HPDE6-E6E7 (cell line): ENCODE results near the gene TMOD1.
A peak's percentile ranks its signal among the peaks of the same experiment; 100 is the strongest.
"Not testable (repeated sequence)": the region's sequence is repeated elsewhere in the genome, so short reads cannot be mapped to it uniquely, and the experiment has no call there.

ENCODE experiments used
- DNase-seq: peaks from one replicate; pipeline ENCODE4 v3.0.0; 2011; ENCODE audit warnings: missing footprints; ENCODE audit errors: extremely low spot score

Gene TMOD1

DNA sequence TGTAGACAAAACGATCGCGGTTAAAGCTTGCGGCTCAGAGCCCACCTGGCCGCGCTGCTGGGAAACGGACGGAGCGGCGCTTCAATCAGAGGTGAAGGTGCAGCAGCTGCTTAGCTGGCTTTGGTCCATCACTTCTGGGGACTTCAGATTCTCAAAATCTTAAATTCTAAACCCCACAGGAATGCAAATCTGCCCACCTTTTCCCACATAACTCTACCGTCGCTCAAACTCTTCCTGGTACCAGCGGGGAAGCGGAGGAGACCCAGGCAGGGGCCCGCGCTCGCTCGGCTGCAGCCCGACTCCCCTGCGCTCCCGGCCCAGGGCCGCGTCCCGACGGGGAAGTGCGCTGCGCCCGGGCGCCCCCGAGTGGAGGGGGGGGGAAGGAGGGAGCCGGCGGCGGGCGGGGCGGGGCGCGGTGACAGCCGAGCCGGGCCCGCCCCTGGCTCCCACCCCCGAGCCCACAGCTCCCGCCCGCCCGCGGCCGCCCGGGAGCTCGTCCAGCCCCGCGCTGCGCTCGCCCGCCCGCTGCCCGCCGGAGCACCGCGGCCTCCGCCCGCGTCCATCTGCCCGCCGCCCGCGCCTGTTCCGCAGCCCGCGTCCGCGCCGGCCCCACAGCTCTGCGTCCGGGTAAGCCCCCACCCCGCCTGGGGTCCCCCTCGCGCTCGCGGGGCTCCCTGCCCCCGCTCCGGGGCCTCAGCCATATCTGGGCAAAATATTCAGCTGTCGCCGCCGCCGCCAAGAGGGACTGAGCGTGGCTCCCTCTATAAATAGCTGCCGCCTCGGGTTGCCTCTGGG, at the start of gene TMOD1:
TSS of gene TMOD1 (plus strand) at position 490 of the 795 bp plus-strand sequence. CDS start 22,523 bp downstream, outside the sequence.
- DNase-seq, result no peak

DNA sequence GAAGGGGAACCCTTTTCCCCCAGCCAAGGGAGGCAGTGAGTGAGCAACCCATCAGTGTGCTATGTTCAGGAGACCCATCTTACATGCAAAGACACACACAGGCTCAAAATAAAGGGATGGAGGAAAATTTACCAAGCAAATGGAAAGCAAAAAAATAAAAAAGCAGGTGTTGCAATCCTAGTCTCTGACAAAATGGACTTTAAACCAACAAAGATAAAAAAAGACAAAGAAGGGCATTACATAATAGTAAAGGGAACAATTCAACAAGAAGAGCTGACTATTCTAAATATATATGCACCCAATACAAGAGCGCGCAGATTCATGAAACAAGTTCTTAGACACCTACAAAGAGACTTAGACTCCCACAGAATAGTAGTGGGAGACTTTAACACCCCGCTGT, 47.9 kb upstream of the TMOD1 start:
- not testable (repeated sequence) for DNase-seq

DNA sequence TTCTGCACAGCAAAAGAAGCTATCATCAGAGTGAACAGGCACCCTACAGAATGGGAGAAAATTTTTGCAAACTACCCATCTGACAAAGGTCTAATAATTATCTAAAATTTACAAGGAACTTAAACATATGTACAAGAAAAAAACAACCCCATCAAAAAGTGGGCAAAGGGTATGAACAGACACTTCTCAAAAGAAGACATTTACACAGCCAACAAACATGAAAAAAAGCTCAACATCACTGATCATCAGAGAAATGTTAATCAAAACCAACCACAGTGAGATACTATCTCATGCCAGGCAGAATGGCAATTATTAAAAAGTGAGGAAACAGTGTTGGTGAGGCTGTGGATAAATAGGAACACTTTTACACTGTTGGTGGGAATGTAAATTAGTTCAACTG, 44.6 kb upstream of the TMOD1 start:
- DNase-seq, result not testable (repeated sequence)

DNA sequence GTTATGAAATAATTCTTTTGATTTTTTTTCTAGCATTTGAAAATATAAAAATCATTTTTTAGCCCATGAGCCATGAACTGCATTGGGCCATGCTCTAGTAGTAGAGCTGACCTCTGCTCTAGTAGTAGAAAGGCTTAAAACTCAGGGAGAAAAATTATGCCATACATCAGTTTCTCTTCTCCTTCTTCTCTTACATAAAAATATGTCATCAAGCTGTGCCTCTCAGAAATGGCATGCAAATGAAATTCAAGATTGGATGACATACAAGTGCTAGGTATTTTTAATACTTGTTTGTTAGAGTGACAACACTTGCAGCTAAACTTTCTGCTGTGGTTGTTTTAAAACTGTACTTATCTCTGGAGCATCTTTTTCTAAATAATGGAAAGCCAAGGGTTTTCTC, 42.1 kb upstream of the TMOD1 start:
- DNase-seq, result no peak

DNA sequence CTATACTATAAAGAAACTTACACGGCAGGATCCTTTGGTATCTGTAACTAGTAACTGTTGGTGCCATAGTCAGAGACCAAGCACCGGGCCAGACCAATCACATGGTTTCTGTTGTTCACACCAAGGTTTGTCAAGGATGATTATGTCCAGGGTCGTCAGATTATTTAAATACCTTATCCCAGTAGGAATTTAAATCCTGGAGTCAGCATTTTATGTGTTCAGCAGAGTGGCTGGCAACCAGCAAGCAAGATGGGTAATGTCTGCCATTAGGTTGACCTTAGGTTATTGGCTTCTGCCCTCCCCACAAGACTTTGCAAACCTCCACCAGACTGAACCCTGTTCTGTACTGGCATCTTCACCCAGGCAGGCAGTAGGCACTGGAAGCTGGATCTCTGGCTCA, 39.3 kb upstream of the TMOD1 start:
- DNase-seq, result no peak

DNA sequence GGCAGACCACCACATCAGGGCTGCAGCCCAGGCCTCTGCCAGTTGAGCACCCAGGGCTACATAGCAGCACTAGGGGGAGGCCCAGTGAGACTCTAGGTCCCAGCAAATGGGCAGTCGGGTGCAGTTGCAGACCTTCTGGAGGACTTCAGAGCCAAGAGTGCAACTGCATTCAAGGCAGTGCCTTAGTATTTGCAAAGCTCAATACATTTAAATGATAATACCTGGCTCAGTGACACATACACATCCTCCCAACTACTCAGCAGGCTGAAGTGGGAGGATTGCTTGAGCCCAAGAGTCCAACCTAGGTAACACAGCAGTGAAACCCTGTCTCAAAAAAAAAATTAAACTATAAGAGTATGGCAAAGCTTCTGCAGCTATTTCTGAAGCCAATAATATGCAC, 38.6 kb upstream of the TMOD1 start:
- no peak for DNase-seq

DNA sequence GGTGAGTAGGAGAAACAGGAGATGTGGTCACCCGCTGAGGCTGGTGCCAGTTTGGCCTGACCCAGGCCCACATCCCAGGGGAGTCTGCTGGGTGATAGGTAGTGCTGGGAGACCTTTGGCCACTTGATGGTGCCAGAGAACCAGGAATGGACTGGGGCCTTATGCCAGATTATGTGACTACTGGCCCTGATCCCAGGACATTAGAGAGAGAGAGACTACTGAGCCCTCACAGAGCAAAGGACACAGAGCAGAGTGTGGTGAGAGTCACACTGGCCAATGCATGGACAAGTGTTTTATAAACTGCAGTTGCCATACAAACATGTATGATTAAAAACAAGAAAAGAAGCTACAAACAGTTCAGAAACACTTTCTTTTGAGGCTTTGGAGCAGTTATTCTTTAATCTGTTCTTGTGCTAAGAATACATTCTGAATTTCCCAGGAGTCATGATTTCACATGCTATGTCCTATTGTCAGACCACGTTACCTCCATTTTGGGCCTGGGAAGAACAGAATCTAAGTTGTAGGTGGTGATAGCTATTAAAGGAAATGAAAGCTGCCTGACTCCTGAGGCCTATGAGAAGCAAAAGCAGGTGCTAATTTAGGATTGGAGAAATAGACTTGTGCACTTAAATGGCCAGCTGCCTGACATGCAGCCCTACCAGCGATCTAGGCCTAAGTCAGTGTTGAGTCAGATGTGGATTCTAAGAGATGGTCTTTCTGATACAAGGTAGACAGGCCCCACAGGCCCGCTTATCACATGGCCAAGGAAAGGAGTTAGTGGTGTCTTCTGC, 32.6 kb upstream of the TMOD1 start:
- DNase-seq, result peak; percentile 49

DNA sequence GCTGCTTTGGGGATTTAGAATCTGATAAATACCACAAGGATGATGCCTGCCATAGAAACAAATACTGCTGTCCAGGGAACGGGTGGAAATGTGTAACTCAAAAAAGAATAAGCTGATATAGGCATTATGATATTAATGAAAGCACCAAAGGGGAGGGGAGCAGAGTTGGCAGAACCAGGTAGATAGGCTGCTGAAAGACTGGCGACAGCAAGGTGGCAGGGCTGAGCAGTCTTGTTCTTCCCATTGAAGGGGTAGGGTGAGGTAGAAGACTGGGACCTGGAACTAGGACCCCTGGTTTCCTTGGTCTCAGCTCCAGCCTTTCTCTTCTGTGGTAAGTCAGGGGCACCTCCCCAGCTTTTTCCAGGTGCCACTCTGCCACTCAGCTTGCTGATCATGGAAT, 31.4 kb upstream of the TMOD1 start:
- DNase-seq, result no peak

DNA sequence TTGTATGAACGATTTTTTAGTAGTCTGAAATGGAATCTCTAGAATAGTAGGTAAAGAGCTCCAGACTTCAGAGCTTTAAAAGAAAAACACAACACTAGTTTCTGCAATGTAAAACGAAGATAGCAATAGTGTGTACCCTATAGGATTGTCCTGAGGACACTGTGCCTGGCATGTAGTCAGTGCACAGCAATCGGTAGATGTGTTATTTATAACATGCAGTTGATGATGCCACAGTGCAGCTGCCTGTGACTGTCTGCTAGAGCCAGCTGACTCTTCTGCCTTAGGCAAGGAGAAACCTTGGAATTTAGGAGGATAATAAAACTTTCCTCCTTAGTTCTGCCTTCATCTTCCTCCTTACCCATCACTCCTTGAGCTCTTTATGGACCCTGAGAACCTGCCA, 27.7 kb upstream of the TMOD1 start:
- DNase-seq, result no peak

DNA sequence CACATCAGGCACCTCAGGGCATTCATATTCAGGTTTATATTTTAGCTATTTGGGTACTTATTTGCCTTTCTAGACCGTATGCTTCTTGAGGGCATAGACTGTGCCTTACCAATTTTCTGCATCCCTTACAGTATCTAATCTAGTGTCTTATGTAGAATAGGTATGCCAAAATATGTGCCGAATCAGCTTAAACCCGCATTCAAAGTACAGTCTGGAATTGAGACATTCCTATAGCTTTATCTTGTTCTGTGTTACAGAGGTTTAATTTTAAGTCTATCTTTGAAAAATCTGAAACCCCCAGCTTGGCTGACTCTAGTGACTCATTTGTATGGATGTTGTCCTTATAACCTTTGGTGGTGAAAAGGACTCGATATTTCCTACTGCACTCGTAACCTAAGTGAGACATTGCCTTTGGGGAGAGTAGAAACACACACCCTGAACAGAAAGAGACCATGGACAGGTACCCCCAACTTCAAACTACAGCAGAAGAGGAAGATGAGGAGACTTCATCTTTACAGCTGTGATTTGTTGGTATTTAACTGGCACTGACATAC, 27.0 kb upstream of the TMOD1 start:
- DNase-seq, result no peak

DNA sequence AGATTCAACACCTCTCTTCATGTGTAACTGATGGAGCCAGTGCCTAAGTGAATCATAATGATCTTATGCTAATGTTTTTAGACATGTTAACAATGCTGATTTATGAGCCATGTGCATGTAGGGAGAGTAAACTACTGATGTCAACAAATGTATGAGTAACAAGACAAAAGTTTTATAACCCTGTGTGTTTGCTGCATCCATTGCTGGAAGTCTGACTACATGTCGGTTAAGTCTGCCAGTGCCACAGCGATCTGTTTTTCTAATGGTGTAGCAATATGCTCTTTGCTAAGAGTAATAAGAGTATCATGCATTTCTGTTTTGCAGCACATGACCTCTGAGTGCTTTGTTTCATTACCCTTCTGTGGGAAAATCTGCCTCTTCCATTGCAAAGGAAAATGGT, 26.4 kb upstream of the TMOD1 start:
- DNase-seq, result no peak

DNA sequence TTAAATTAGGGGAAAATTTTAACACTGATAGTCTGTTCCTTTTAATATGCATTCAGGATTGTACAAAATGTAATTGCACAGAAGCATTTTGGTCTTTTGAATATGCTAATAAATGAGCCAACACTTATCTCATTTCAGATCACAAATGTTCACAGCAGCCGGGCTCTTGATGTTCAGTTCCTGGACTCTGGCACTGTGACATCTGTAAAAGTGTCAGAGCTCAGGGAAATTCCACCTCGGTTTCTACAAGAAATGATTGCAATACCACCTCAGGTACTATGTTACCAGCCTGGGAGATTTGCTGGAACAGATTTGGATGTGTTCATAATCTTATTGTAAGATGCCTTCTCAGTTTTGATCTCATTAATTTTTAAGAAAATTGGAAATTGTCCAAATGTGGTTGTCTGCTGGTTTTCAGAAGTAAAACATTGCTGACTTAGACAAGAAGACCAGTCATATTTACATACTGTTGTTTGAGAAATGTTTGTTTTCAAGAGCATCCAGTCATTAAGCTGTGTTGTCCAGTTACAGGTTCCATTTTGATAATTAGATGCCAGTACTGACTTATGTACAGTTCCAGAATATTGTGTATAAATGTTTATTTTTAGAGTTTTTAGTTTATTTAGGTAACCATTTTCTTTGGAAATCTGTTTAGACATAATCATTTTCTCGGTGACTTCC, 23.0 kb upstream of the TMOD1 start:
- DNase-seq, result no peak

DNA sequence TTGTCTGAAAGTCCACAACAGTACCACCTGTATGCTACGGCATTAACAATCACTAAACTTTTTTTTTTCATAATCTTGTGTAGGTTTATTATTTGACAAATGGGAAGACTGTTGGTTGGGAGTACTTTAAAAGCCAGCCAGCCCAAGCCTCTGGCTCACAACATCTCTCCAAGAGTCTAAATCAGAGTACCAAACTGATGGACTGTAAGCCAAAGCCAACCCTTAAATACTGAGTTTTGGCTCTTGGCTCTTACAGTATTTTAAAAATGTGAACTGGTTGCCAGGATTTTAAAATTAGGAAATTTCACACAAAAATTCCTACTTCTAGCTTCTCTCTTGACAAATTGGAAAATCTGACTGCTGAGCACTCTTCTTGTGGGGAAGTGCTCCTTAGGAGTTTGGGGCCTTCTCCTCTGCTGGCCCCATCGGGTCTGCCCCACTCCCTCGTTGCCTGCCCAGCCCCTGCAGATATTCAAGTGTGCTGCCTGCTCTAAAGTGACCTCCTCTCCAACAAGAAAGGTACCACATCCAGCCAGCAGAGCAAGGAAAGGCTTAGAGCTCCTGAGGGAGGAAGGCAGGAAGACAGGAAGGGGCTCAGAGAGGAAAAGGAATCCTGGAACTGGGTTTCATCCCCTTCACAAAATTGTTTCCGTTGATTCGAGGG, 21.8 kb upstream of the TMOD1 start:
- no peak for DNase-seq

DNA sequence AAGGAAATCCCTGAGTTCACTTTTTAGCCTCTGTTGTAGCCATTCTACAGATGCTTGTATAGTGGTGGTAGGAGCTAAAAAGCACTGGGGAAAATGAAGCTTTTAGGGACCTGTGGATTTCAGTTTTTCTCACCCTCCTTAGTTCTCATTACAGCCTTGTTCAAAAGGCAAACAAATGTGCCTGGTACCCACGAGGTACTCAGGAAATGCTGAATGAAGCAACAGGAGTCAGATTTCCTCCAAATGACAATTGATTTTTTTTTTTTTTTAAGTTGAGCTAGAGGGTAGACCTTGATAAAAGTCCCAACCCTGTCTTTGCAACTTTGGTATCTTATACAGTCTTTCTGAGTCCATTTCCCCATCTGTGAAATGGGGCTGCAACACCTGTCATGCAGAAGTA, 21.3 kb upstream of the TMOD1 start:
- DNase-seq, result no peak

DNA sequence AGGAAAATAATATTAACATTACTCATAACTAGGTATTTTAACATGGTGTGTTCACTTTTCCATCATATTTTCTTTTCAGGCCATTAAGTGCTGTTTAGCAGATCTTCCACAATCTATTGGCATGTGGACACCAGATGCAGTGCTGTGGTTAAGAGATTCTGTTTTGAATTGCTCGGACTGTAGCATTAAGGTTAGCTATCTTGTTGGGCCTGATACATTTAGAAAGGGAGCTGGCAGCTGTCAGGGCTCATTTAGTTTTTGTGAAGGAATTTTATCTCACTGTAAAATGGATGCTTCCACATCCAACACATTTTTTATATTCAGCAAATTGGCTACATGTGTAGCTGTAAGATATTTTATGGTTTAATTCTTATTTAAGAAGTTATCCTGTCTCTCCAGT, 20.7 kb upstream of the TMOD1 start:
- DNase-seq, result no peak

DNA sequence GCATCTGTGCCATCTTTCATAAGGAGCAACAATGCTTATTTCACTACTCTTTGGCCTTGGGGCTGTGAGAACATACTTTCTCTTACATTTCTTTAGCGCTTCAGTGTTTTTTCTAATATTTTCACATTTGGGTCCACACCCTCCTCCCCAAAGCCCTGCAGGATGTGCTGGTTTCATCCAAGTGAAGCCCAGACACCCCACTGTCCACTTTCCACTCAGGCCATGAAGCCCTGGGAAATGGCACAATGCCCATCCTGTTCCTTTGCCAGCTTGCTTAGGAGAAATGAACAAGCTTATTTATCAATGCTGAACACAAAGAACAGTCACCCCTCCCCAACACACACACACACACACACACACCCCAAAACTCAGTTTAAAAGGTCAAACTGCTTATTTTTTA, 17.3 kb upstream of the TMOD1 start:
- DNase-seq, result no peak

DNA sequence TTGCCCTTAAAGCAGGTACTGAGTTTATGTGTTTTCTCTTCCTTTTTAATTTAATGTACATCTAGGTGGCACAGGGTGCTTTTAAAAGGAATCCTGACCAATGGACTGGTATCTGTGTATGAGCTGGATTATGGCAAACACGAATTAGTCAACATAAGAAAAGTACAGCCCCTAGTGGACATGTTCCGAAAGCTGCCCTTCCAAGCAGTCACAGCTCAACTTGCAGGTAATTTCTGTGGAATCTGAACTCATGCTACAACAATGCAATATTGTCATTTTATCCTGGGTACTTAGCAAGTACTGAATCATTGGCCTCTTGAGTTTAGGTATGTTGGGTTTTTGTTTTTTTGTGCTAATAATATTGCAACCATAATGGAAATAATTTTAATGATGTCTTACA, 14.4 kb upstream of the TMOD1 start:
- DNase-seq, result no peak

DNA sequence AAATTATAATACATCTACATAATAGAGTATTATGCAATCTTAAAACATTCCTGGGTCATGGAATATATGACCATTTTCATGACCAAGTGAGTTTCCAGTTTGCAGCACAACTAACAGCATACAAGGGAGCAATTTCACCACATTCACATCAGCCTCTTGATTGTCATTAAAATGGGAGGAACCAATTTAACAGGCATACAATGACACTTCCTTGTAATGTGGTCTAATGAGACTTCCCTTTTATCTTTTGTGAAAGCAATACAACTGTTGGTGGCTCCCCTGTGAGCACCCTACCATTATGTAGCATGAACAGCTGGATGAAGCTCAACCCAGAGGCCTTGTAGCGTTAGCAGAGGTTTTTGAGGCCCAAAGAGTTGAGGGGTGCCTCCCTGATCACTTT, 13.6 kb upstream of the TMOD1 start:
- no peak for DNase-seq

DNA sequence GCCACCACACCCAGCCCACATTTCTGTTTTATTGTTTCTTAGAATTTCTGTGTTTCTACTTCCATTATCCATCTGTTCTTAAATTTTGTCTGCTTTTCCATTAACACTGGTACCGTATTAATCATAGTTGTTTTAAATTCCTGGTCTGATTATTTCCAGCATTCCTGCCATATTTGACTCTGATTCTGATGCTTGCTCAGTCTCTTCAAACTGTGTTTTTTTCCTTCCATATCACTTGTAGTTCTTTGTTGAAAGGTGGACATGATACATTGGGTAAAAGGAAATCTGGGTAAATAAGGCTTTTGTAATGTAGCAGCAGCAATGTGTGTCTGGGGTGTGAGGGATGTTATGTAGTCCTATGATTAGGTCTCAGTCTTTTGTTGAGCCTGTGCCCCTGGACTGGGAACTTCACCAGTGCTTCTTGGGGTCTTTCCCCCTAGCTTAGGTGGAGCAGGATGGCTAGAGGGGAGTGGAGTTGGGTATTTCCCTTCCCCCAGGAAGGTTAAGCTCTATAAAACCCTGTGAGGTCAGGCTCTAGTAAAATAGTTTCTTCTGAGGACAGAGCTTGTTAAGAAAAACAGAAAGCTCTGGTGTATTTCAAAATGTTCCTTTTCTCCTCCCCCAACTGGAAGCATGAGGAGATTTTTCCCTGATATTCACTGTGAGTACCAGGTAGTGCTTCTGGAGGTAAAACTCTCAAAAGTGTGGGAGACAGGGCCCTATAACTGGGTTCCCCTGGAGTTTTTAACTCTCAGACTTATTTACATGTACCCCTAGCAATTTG, 10.1 kb upstream of the TMOD1 start:
- no peak for DNase-seq

DNA sequence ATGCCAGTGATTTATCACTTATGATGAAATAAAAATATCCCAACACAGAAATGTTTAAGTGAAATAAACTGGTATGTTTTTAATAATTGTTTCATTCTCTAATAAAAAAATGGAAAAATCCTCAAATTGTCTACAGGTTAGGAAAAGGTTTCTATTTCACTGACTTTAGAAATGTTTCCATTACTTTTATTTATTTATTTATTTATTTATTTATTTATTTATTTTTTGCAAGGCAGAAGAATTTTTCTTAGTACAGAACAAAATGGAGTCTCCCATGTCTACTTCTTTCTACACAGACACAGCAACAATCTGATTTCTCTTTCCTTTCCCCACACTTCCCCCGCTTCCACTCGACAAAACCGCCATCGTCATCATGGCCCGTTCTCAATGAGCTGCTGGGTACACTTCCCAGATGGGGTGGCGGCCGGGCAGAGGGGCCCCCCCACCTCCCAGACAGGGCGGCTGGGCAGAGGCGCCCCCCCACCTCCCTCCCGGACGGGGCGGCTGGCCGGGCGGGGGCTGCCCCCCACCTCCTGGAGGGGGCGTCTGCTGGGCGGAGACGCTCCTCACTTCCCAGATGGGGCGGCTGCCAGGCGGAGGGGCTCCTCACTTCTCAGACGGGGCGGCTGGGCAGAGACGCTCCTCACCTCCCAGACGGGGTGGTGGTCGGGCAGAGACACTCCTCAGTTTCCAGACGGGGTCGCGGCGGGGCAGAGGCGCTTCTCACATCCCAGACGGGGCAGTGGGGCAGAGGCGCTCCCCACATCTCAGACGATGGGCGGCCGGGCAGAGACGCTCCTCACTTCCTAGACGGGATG, 3.7 kb upstream of the TMOD1 start:
- DNase-seq, result not testable (repeated sequence)
